GM12878 (cell line): ENCODE data around the gene GRIK4. TPM values are rescaled to one million over a fixed set of nuclear protein-coding genes. Genes with fewer than 3 reads are reported as not detected.

Source experiments
- BHLHE40 ChIP-seq, 2 experiments: fragments of 450-650 bp in 1 of 2; IDR thresholded peaks; 2 replicates each; pipeline ENCODE4 v1.6.1; 2011 to 2017; ENCODE audit warnings: low read depth in 2 of 2, borderline replicate concordance in 1 of 2, improper control_type of control experiment in 1 of 2, low read length in 1 of 2, mild to moderate bottlenecking in 1 of 2
- CTCF ChIP-seq, 3 experiments: IDR thresholded peaks in 2 of 3; conservative IDR thresholded peaks in 1 of 3; 2 replicates each; pipeline ENCODE4 v1.5.1; 2011; ENCODE audit warnings: low read depth in 3 of 3, low read length in 3 of 3, mild to moderate bottlenecking in 3 of 3, control low read depth in 2 of 3, moderate library complexity in 2 of 3, inconsistent platforms in 1 of 3, mixed read lengths in 1 of 3; ENCODE audit not compliant: control insufficient read depth in 2 of 3, insufficient read depth in 1 of 3; ENCODE audit errors: extremely low read depth in 1 of 3
- LARP7 ChIP-seq: fragments of 450-650 bp; IDR thresholded peaks from 2 replicates; pipeline ENCODE4 v1.6.1; 2017; ENCODE audit warnings: mild to moderate bottlenecking
- MEF2A ChIP-seq: IDR thresholded peaks from 2 replicates; pipeline ENCODE4 v1.6.1; 2011; ENCODE audit warnings: low read depth, mild to moderate bottlenecking, low read length, moderate library complexity; ENCODE audit not compliant: insufficient read depth
- POLR2AphosphoS5 ChIP-seq: IDR thresholded peaks from 2 replicates; pipeline ENCODE4 v1.6.1; 2011; ENCODE audit warnings: mild to moderate bottlenecking, low read length, inconsistent platforms
- SMAD1 ChIP-seq: fragments of 450-650 bp; IDR thresholded peaks from 2 replicates; pipeline ENCODE4 v1.6.1; 2018; ENCODE audit warnings: mild to moderate bottlenecking, low read depth; ENCODE audit not compliant: partially characterized antibody
- ZNF687 ChIP-seq: fragments of 450-650 bp; IDR thresholded peaks from 2 replicates; pipeline ENCODE4 v1.6.1; 2017; ENCODE audit warnings: mild to moderate bottlenecking, moderate library complexity
- polyA plus RNA-seq, 11 experiments: library from polyadenylated mRNA; depleted of rRNA in 4 of 11; unstranded in 6 of 11; stranded (reverse) in 5 of 11; fragments of >200 nt; fragmentation: Nextera tagmentation in 4 of 11; fragmentation: Illumina TruSeq in 1 of 11; extraction: Ambion mirVana in 4 of 11; extraction: Trizol in 1 of 11; gene quantifications; 1 replicate in 1 of 11; 2 replicates in 10 of 11; pipeline versions ENCODE4 v1.2.1 to v1.2.3, GENCODE V29; 2011 to 2016; ENCODE audit warnings: inconsistent platforms in 2 of 11, missing spikeins in 2 of 11, low read depth in 1 of 11
- total RNA-seq, 4 experiments: library from RNA; depleted of rRNA in 3 of 4; stranded (reverse); fragments of >200 nt in 3 of 4; fragmentation: Illumina TruSeq in 1 of 4; extraction: Trizol in 1 of 4; gene quantifications; 2 replicates each; pipeline versions ENCODE4 v1.2.1 to v1.2.3, GENCODE V29; 2013 to 2021
- TF ChIP-seq, protein P1 (sequence below): fragments of 450-650 bp; IDR thresholded peaks from 2 replicates; pipeline ENCODE4 v1.6.1; 2018; ENCODE audit warnings: mild to moderate bottlenecking, low read depth, moderate library complexity; ENCODE audit not compliant: partially characterized antibody

The GRIK4 gene
- total and polyA plus RNA-seq, 10 of the 15 experiments (the other 5 are each of a cell fraction or from before 2014, with no cell fraction given), result 0.33 to 3.6 (median 0.72) TPM

GRCh38 chr11:120964857-120965256, 453.3 kb downstream of the GRIK4 start (continued):
- TF ChIP-seq CTCF (IDR thresholded peaks at IDR 0.05 in 2 of 3, conservative IDR thresholded peaks at IDR 0.05 in 1 of 3; ENCODE audit: control insufficient read depth in 2 of 3, extremely low read depth in 1 of 3, insufficient read depth in 1 of 3, low read depth in 3 of 3, low read length in 3 of 3) (no peak), MEF2A (no peak), BHLHE40 (IDR thresholded peaks at IDR 0.05; ENCODE audit: borderline replicate concordance in 1 of 2, low read depth in 2 of 2, low read length in 1 of 2) (no peak), LARP7 (no peak), SMAD1 (no peak), ZNF687 (no peak), POLR2AphosphoS5 (no peak)
- TF ChIP-seq, protein P1, sequence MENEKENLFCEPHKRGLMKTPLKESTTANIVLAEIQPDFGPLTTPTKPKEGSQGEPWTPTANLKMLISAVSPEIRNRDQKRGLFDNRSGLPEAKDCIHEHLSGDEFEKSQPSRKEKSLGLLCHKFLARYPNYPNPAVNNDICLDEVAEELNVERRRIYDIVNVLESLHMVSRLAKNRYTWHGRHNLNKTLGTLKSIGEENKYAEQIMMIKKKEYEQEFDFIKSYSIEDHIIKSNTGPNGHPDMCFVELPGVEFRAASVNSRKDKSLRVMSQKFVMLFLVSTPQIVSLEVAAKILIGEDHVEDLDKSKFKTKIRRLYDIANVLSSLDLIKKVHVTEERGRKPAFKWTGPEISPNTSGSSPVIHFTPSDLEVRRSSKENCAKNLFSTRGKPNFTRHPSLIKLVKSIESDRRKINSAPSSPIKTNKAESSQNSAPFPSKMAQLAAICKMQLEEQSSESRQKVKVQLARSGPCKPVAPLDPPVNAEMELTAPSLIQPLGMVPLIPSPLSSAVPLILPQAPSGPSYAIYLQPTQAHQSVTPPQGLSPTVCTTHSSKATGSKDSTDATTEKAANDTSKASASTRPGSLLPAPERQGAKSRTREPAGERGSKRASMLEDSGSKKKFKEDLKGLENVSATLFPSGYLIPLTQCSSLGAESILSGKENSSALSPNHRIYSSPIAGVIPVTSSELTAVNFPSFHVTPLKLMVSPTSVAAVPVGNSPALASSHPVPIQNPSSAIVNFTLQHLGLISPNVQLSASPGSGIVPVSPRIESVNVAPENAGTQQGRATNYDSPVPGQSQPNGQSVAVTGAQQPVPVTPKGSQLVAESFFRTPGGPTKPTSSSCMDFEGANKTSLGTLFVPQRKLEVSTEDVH, result no peak
